AG09309 (cell line): ENCODE measurements around the gene NUS1.
"Not testable (repeated sequence)": the region's sequence is repeated elsewhere in the genome, so short reads cannot be mapped to it uniquely, and the experiment has no call there.

Source experiments
- DNase-seq: peaks from one replicate; pipeline ENCODE4 v3.0.0-alpha.2; 2010; ENCODE audit warnings: low read depth
- H3K4me3 ChIP-seq: 2 replicates; pipeline ENCODE4 v1.5.1; 2011; ENCODE audit warnings: mild to moderate bottlenecking, low read depth, low read length, moderate library complexity; ENCODE audit not compliant: control insufficient read depth
- TF ChIP-seq, protein P1 (sequence below): IDR thresholded peaks from 2 replicates; pipeline ENCODE4 v1.5.1; 2011; ENCODE audit warnings: mild to moderate bottlenecking, low read depth, low read length, inconsistent platforms; ENCODE audit not compliant: insufficient read depth, control insufficient read depth; ENCODE audit errors: missing control alignments

The NUS1 gene

DNA sequence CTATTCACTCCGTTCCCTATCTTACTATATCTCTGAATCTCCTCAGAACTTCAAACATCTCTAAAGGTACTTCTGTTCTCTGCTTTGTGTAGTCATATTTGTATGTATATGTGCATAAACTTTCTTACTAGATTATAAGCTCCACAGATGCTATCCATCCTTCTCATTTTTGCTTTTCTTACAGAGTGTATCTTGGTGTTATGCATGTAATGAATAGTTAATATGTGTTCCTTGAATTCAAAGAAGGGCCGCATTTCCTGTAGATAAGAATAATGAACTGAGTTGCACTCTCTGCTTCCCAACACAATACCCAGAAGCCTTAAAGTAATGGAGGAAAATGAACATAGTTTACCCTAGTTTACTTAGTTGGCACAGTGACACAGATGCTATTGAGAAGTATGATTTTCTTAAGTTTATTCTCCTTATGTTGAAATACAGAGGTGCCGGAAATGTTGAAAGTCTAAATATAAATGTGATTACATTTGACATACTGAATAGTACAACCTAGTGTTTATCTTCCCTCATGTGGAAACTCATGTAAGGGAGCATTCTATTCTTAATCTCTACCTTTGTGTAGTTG is 6.0 kb downstream of the NUS1 start:
- DNase-seq = no peak
- no peak overlapping the region for H3K4me3 ChIP-seq
- TF ChIP-seq, protein P1, sequence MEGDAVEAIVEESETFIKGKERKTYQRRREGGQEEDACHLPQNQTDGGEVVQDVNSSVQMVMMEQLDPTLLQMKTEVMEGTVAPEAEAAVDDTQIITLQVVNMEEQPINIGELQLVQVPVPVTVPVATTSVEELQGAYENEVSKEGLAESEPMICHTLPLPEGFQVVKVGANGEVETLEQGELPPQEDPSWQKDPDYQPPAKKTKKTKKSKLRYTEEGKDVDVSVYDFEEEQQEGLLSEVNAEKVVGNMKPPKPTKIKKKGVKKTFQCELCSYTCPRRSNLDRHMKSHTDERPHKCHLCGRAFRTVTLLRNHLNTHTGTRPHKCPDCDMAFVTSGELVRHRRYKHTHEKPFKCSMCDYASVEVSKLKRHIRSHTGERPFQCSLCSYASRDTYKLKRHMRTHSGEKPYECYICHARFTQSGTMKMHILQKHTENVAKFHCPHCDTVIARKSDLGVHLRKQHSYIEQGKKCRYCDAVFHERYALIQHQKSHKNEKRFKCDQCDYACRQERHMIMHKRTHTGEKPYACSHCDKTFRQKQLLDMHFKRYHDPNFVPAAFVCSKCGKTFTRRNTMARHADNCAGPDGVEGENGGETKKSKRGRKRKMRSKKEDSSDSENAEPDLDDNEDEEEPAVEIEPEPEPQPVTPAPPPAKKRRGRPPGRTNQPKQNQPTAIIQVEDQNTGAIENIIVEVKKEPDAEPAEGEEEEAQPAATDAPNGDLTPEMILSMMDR = no peak

DNA sequence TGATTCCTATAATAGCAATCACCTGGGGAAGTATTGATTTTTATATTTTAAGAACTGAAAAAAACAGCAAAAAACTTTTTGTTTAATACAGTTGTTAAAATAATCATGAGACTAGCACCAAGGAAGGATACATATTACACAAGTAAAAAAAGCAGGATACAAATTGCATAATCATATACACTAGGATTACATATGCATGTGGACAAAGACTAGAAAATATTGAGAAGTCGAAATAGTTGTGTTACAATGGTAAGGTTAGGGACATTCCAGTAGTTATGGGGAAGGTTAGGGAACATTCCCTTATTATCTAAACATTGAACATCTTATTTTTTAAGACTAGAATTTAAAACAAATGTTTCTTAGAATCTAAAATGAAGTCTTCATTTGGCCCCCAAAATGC is 9.5 kb downstream of the NUS1 start:
- H3K4me3 ChIP-seq = no peak overlapping the region
- TF ChIP-seq, protein P1 = no peak
- no peak for DNase-seq

DNA sequence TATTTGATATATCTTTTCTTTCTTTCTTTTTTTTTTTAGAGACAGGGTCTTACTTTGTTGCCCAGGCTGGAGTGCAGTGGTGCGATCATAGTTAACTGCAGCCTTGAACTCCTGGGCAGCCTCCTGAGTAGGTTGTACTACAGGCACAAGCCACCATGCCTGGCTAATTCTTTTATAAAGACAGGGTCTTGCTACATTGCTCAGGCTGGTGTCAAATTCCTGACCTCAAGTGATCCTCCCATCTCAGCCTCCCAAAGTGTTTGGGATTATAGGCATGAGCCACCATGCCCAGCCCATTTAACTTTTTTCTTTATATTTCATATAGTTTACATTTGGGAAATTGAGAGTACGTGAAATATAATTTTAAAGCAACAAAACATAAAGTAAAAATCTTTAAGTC is 10.1 kb downstream of the NUS1 start:
- DNase-seq = no peak
- TF ChIP-seq, protein P1 = no peak
- no peak overlapping the region for H3K4me3 ChIP-seq

DNA sequence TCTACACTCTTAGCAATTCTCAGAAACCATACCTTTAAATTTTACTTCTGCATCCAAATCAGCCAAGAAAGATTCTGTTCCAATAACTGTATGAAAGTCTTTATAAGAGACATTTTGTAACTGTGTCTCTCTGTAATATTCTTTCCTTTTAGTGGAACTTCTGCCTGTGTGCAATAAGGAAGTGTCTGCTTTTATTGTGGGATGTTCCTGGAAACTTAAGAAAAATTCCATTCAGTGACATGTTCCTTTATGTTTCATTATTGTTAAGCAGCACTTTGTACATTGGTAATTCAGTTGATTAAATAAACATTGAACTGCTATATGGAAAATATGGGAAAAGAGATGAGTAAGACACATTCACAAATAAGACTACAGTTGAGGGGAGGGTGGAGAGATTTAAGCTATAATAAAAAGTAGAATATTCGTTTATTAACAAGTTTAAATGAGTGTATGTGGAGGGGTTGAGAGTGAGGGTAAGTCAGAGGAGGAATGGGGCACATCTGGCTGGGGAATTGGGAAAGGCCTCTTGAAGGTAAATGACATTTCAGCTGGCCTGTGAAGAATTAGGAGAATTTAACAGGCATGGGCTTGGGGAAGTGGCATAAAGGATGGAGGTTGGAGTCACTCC is 11.9 kb downstream of the NUS1 start:
- TF ChIP-seq, protein P1 = no peak
- DNase-seq = no peak

DNA sequence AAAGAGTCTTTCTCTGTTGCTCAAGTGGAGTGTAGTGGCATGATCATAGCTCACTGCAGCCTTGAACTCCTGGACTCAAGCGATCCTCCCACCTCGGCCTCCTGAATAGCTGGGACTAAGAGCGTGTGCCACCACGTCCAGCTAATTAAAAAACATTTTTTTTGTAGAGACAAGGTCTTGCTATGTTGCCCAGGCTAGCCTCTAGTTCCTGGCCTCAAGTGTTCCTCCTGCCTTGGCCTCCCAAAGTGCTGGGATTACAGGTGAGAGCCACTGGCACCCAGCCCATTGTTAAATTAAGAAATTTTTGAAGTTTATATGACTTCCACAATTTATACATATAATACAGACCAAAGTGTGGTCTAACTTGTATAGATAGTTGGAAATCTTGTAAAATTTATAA is 14.3 kb downstream of the NUS1 start:
- DNase-seq, H3K4me3 ChIP-seq: not testable (repeated sequence)

More for the DNA sequence above, 11.9 kb downstream of the NUS1 start:
- no peak overlapping the region for H3K4me3 ChIP-seq

DNA sequence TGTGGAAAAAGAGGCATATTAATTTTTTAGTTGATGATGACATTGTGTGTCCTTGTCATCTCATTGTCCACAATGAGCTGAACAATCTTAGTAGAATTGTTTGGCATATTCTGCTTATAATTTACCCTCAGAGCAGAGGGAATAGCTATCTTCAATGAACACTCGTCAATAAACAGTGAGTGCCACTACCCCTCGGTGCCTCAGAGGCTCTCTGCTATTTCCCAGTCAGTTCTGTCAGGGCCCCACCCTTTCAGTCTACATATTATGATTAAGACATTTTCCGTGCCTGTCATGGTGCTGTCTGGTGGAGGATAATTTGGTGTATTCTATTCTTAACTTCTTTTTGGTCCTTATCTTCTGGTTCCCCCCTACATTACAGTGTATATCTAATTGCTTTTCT is 31.2 kb downstream of the NUS1 start:
- no peak for DNase-seq
- TF ChIP-seq, protein P1 = no peak
- no peak overlapping the region for H3K4me3 ChIP-seq

DNA sequence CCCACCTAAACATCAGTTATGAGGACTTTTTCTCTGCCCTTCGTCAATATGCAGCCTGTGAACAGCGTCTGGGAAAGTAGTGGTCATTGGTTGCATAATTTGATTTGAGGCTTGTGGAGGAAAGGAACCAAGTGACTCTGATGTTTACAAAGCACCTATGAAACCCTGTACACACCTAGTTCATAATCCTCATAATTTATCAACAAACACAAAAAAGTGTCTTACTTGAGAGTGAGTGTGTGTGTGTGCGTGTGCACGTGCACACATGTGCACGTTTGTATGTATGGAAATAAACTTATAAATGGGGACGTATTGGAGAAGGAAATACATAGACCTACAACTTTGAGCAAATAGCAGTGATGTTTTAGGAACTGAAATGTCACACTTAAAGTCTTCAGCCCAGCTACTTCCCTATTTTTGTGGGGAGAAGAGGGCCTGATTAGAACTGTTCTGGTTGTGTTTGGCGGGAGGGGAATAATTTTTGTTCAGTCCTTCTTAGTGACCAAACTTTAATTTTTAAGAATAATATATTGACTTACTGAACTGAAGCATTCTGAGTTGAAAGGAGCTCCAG is 31.8 kb downstream of the NUS1 start:
- not testable (repeated sequence) for DNase-seq, H3K4me3 ChIP-seq
